ENCODE results near the gene PTGR2.

Gene PTGR2

DNA sequence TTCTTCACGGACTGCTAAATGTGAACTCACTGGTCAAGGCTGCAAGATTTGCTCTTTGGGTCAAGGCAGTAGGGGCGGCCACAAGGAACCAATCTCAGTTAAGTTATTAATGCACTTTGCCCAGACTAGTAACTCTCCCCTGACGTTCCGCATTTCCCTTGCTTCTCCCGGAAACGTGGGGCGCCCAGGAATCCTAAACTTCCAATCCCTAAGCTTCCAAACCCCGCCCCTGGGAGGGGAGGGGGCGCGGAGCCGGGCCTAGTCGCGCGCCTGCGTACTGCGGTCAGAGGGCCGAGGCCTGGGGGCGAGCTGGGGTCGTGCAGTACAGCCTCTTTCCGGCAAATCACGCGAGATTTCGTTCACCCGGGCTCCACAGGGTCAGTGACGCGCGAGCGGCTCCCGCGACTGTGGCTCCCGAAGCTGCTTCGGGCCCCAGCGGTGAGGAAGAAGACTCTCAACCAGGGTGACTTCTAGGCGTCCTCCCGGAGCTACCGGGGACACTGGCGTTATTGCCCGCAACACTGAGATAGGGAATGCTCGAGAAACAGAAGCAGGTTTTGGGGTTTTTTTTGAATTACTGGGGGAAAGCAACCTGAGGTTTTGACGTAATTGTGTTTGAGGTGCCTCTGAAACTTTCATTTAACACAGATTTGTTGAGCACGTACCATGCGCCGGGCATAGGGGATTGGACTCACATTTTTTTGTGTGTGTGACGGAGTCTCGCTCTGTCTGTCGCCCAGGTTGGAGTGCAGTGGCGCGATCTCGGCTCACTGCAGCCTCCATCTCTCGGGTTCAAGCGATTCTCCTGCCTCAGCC is at the start of gene PTGR2:
Gene PTGR2, plus strand, starts transcription at position 265 of the 816 bp plus-strand sequence. CDS start 7,032 bp downstream, outside the sequence.
- peak; percentile 87 to 89 for DNase-seq

DNA sequence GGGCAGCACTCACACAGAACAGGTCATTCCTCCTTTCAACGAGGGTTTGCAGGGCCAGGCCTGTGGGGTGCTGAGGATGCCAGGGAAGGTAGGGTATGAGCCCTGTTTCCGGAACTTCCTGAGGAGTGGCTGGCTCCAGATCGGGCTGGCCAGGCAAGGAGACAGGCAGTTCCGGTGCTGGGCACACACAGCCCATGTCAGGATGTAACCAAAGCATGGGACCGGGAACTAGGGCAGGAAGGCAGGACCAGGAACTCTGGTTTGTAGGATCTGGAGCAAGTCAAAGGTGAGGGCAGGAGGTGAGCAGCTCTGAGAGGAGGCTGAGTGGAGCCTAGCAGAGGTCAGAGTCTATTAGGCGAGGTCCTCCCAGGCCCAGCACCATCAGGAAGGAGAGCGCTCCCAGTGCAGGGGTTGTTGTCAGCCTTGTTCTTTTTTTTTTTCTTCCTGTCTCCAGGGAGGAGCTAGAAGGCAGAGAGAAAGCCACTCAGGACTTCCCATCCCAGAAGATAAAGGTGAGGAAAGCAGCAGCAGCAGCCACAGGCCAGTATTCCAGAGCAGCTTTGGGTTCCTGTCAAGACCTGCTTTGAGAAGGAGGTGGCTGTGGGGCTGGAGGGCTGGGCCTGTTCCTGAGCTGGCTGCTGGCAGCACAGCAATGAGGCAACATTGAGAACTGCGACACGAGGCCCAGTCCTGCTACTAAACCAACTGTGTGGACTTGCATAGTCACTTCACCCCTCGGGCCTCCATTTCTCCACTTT is 49.0 kb upstream of the PTGR2 start:
- peak; percentile 28 to 29 for DNase-seq

DNA sequence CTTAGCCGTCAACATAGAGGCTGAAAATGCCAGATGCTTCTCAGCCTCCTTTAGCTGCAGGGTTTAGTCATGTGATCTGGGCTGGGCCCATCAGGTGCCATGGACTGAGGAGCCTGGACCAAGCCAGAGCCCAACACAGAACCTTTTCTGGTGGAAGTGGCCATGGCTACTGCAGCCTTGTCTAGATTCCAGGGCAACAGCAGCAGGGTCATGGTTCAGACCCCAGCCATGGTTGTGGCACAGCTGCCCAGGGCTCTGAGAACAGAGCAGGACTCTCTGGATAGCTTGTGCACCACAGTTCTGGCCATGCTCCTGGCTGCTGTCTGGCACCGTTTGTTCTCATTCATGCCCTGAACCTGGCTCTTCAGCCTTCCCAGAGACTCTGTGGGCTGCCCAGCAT is 47.0 kb upstream of the PTGR2 start:
- DNase-seq: no peak

DNA sequence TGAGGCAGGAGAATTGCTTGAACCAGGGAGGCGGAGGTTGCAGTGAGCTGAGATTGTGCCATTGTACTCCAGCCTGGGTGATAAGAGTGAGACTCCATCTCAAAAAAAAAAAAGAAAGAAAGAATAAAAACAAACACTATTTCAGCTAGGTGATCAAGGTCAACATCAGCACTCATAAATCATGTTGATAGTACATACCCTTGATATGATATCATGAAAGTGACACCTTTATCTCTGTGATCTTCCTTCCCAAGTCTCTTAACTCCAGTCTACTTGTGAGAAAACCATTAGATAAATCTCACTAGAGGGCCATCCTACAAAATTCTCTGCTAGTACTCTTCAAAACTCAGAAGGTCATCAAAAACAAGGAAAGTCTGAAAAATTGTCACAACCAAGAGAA is 44.2 kb upstream of the PTGR2 start:
- DNase-seq: no peak

DNA sequence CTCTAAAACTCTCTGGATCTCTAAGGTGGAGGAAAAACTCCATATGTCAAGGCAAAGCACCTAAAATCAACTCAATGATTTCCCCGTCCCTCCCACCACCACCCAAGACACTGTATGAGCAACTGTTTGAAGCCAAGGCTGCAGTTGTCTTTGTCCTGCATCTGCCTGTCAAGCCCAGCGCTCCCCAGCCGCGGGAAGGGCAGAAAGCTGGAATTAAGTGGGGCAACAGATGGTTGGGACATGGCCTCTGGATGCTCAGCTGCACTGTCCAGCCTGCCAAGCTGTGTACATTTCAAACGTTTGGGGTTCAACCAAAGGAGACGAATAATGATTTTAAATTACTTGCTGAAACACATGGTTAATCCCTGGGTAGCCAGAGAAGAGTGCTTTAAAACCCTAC is 42.2 kb upstream of the PTGR2 start:
- no peak for DNase-seq

DNA sequence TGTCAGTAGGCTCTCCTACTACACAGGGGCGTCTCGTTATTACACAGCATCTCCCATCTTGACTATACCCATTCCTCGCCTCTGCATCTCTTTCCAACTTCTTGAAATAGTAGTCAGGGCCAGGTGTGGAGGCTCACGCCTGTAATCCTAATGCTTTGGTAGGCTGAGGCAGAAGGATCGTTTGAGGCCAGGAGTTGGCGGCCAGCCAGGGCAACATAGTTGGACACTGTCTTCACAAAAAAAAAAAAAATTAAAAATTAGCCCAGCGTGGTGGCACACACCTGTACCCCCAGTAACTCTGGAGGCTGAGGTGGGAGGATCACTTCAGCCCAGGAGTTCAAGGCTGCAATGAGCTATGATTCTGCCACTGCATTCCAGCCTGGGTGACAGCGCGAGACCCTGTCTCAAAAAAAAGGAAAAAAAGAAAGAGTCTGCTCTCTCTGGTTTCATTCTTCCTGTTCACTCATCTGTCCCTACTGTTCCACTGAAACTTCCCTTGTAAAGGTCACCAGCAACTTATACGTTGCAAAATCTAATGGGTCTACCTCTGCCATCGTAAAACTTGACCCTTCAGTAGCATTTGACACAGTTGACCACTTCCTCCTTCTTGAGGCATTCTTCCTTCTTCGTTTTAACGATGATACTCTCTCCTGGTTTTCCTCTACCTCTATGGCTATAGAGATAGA is 41.0 kb upstream of the PTGR2 start:
- no peak for DNase-seq

DNA sequence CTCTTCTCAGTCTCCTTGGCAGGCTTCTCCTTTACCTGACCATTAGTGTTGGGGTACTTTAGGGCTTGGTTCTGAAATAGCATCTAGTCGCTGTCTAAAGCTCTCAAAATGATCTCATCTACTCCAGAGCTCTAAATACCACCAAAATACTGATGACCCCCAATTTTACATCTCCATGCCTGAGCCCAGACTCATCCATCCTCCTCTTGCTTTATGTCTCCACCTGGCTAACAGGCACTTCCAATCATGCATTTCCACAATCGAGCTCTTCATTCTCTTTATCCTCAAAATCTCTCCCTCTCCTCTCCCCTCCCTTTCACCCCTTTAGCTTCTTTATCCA is 40.5 kb upstream of the PTGR2 start:
- no peak for DNase-seq

DNA sequence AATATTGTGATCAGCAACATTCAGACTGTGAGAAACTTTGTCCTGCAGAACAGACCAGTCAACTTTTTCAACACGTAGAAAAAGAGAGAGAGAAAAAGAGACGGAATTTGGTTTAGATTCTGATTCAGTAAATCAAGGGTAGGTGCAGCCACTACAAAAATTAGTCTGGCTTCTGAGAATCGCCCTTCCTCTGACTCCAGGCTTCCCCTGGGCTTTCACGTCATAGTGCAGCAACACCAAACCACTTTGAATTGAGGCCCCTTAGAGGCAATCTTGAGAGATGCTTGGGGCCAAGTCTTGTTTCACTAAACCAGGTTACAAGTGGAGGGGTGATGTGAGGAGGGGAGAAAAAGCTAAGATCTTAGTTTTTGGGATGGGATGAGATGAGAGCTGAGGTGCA is 37.5 kb upstream of the PTGR2 start:
- no peak for DNase-seq

DNA sequence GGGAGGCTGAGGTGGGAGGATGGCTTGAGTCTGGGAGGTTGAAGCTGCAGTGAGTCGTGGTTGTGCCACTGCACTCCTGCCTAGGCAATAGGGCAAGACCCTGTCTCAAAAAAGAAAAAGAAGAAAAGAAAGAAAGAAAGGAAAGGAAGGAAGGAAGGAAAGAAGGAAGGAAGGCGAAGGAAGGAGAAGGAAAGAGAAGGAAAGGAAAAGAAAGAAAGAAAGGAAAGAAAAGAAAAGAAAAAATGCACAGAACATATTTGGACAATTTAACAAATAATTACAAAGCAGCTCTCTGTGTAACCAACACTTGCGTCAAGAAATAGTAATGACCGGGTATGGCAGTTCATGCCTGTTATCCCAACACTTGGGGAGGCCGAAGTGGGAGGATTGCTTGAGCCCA is 35.8 kb upstream of the PTGR2 start:
- DNase-seq: no peak

DNA sequence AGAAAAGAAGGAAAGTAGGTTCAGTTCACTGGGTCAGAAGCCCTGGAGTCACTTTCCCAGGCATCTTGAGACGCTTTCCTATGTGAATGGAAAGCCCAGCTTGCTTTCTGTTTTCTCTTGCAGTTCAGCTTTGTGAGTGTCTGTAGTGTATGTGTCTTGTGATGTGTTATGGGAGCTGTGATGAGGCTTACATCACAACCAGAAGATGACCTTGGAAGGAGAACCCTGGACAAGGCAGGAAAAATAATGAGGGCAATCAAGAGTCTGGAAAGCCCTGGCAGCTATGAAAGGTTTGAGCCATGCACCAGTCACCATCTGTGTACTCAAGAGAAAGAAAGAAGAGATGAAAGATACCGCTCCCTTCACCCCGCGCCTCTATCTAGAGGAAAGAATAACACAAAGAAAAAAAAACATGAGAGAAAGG is 35.2 kb upstream of the PTGR2 start:
- DNase-seq: no peak

DNA sequence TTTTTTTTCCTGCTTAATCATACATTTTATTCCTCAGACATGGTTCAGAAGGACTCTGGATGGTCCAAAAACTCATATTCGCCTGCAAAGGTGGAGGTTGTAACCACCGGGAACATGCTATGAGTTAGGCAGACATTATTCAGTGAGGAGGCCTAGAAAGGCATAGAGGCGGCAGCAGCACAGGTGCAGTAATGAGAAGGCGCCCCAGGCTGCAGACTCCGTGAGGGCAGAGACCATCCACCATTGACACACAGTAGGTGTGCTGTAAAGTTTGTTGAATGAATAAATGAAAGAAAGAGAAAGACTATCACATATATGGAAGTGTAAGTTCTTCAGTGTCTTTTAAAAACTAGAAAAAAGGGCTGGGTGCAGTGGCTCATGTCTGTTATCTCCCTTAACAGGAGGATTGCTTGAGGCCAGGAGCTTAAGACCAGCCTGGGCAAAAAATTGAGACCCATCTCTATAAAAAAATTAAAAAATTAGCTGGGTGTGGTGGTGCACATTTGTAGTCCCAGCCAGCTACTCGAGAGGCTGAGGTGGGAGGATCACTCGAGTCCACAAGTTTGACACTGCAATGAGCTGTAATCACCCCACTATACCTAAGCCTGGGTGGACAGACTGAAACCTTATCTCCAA is 34.5 kb upstream of the PTGR2 start:
- DNase-seq: no peak

DNA sequence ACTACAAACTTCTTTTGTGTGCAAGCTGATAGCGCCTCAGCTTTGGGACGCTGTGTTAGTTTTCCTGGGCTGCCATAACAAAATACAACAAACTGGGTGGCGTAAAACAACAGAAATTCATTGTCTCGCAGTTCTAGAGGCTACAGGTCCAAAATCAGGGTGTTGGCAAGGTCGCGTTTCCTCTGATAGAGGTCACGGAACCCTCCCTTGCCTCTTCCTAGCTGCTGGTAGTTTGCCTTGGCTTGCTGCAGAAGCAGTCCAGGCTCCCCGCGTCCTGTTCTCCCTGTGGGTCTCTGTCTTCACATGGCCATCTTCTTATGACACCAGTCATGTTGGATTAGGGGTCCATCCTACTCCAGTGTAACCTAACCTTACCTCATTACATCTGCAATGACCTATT is 32.8 kb upstream of the PTGR2 start:
- DNase-seq: no peak

DNA sequence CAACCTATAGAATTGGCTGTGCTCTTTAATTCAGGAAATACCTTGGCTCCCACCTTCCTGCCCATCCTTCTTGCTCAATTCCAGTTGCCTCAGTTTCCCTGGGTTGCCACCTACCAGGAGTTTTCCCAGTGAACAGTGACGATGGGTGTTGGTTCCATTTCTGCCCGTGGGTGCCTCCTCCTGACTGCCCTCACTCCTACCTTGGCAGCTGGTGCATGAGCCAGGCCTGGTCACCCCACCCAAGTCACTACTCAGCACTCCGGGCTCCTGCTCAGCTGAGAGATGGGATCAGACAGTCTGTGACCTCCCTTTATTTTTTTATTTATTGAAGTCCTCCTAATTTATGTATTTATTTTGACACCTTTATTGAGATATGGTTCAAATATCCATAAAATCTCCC is 31.0 kb upstream of the PTGR2 start:
- no peak for DNase-seq

DNA sequence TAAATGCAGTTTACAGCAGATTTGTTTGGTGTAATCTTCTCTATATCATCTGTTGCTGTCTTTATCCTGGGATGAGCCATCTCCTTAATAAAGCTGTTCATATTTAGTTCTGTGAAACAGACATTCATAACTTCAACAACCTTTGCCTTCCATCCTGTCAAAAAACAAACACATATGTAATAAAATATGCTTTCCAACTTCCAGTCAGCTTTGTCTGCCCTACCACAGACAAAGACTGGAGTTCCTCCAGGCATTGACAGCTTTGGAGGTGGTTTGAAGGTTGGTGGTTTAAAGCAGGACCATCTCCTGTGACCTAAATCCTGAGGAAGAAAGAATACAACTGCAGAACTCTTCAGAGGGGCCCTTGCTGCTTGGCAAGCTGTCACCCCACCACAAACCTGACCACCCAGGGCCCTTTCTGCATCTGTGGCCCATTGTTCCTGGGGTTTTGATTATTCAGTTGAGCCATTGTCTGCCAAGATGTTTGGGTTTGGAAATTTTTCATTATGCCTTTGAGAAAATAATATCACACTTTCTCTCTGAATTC is 28.2 kb upstream of the PTGR2 start:
- no peak for DNase-seq

DNA sequence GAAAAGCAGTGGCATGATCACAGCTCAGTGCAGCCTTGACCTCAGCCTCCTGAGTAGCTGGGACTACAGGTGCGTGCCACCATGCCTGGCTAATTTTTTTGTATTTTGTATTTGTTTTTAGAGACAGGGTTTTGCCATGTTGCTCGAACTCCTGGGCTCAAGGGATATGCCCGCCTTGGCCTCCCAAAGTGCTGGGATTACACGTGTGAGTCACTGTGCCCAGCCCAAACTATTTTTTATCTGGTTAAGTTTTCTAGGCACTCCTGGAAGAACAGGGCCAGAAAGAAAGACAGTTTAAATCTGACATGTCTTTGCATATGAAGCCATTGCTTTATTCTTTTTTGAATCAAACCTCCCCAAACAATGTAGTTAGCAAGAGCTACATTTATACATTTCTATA is 27.5 kb upstream of the PTGR2 start:
- DNase-seq: no peak

DNA sequence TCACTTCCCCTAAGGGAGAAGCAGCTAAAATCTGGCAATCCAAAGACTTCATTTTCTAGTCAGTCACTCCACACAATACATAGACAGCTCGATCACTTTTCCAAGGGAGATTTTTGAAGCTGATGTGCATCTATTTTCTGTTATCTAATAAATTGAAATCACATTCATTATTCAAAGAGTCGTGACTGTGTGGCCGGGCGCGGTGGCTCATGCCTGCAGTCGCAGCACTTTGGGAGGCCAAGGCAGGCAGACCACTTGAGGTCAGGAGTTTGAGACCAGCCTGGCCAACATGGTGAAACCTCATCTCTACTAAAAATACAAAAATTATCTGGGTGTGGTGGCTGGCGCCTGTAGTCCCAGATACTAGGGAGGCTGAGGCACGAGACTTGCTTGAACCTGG is 27.1 kb upstream of the PTGR2 start:
- DNase-seq: no peak

DNA sequence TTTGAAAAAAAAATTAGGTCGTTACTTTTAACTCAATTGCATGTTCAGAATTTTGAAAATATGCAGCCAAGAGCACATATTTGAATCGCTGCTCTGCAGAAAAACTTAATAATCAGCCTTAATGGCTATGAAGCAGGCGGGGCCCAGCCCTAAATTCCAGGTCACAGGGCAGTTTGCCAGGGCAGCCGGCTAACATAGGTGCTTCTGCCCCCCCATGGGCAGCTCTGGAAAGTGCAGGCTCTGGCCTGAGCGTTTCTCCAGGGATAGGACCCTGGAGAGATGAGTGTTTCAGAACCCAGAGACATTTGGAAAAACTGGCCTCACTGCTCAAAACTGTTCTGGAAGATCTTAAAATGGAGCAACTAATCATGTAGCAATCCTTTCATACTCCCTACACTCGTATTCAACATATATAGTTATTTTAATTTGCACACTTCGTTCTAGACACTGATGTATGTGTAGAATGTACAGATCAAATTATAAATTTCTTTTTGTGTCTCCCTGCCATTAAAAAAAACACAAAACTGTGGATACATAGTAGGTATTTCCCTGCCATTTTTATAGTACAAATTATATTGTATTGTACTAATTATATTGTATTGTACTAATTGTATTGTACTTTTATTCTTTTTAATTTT is 26.0 kb upstream of the PTGR2 start:
- peak; percentile 87 to 92 for DNase-seq

DNA sequence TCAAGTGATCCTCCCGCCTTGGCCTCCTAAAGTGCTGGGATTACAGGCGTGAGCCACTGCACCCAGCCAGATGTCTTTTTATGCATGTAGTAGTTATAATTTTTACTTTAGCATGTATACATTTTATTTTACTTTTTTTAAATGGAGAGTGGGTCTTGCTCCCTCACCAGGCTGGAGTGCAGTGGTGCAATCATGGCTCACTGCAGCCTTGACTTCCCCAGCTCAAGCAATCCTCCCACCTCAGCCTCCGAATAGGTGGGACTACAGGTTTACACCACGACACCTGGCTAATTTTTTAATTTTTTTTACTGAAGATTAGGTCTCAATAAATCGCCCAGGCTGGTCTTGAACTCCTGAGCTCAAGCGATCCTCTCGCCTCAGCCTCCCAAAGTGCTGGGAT is 24.4 kb upstream of the PTGR2 start:
- DNase-seq: peak; percentile 18 to 27

DNA sequence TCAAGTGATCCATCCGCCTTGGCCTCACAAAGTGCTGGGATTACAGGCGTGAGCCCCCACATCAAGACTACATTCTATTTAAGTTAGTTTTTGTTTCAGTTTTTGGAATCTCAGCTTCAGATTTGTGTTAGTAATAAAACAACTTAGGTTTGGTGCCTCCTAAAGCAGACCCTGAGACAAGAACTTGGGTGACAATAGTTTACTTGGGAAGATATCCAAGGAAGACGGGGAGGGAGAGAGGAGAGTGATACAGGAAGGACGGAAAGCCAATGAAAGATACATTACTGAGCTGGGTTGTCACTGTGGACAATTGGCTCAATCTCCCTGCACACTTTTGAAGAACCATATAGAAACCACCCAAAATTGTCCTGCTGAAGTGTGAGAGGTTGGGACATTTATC is 22.6 kb upstream of the PTGR2 start:
- no peak for DNase-seq

DNA sequence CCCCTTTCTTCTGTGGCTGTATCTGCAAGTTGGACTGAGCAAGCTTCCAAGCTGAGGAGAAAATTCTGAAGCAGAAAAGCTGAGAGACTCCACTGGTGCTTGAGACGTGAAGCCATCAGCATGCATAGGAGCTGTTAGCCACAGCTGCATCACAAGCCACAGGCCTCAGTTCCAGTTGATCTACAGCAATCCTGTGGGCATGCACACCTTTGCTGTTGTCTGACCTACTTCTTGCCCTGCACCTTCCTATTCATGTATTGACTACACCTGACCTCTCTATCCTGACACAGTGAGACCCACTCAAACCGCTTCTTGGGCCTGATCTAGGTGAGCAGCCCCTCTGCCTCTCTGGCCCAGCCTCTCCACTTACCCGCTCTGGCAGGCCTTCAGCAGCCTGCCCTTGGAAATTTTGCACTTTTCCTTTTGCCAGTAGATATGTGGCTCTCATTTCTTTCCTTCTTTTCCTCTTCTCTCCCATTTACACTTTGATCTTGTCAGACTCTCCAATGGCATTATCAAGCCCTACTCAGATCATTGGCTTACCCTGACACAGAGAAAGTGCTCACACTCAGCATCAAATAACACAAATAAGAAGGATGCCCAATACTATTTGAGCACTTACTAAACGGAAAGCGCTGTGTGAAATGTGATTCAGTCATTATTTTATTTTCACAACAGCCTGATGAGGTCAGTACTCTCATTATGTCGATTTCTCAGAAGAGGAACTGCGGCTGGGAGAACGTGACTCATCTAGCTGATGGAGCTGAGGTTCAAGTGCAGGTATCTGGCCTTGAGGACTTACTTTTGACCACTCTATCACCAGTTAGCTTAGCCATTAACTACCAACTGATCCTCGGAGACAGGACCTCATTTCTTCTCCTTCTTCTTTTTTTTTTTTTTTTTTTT is 21.9 kb upstream of the PTGR2 start:
- peak; percentile 64 to 75 for DNase-seq

DNA sequence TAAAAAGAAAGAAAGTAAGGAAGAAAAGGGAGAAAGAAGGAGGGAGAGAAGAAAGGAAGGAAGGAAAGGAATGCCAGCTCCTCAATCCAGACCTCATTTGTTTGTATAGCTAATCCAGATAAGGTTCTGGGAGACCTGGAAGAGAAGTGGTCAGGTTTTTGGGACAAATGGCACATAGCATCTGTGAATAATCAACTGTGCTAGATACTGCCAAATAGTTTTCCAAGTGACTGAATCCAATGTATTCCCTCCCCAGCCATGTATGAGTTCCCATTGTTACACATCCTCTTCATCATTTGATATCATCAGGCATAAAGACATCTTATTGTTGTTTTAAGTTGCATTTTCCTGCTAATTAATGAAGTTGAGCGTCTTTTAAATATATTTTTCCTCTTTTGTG is 18.6 kb upstream of the PTGR2 start:
- DNase-seq: no peak

Measured in Kasumi-1 (cell line).